Measurements from ENCODE around the gene MAP2K3.
"Not testable (repeated sequence)": the region's sequence is repeated elsewhere in the genome, so short reads cannot be mapped to it uniquely, and the experiment has no call there.

MAP2K3 gene

DNA sequence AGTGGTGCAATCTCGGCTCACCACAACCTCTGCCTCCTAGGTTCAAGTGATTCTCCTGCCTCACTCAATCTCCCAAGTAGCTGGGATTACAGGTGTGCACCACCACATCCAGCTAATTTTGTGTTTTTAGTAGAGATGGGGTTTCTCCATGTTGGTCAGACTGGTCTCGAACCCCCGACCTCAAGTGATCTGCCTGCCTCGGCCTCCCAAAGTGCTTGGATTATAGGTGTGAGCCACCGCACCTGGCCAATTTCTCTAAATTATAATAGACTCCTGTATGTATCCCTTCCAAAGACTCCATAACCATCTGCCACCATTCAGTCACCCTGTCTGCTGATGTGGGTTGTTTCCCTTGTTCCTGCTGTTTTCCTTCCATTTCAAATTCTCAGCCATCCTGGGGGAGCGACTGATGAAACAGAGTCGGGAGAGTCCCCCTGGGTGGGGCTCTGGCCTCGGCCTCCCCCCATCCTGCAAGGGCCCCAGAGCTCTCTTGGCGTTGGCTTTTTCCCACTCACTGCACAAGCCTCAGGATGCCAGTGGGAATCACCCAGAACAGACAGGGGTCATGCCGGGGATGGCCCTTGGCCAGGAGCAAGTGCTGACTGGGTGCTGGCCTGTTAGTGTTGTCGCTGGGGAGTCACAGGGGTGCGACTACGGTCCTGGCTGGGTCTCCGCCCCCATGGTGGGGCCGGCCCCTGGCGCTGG lies 25.7 kb downstream of the MAP2K3 start:
- DNase-seq (ENCODE audit: low read depth, low spot score), result not testable (repeated sequence)

DNA sequence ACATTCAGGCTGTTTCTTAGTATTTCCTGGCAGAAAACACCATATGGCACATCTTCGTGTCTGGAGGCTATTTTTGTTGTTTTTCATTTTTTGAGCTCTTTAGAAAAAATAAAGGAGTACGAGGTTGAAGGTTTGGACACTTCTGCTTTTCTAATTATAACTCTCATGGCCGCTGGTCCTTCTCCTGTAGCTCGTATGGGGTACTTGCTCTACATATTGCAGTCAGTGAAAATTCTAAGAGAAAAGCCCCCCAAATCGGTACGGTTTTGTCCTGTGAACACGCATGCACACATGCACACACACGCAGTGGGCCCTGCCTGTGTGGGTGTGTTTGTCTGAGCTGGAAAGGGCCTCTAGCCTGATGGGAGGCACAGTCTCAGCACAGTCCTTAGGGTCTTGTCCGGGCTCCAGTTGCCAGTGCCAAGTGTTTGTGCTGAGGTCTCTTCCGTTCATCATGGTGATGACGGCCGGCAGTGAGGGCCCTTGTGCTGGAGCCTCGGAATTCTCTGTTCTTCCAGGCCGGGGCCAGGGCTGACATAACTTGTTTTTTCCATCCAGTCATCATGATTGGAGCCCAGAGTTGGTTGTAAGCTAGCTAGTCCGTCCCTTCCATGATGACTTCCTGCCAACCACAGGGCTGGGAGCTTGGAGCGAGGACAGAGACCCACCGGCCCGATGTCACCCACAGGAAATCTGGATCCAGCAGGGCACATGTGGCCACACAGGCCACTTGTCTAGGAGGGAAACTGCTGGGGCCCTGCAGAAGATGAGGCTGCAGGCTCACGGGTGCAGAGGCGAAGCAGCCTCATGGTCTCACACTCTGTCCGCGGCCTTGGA lies 26.5 kb downstream of the MAP2K3 start:
- not testable (repeated sequence) for DNase-seq (ENCODE audit: low read depth, low spot score)

- DNase-seq (ENCODE audit: low read depth, low spot score), result no peak
These were observed 28.8 kb downstream of the MAP2K3 start for GRCh38 chr17:21313320-21313719.

DNA sequence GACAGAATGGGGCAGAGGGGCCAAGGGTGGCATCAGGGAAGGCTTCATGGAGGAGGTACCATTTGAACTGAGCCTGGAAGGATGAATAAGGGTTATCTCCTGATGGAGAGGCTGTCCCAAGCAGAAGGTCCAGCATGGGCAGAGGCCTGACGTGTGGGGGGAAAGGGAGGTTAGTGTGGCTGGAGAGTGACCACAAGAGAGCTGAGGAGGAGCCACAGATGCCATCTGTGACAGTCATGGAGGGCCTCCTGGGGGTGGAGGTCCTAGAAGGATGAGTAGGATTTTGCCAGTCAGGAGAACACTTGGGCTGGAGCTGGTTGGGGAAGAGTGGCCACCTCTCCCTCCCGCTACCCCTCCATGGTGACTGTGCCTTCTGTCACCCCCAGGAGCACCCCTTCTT lies 29.2 kb downstream of the MAP2K3 start:
- not testable (repeated sequence) for DNase-seq (ENCODE audit: low read depth, low spot score)

- not testable (repeated sequence) for DNase-seq (ENCODE audit: low read depth, low spot score)
These were observed 29.8 kb downstream of the MAP2K3 start for GRCh38 chr17:21314261-21314664.

- not testable (repeated sequence) for DNase-seq (ENCODE audit: low read depth, low spot score)
These were observed 30.2 kb downstream of the MAP2K3 start for GRCh38 chr17:21314701-21315111.

DNA sequence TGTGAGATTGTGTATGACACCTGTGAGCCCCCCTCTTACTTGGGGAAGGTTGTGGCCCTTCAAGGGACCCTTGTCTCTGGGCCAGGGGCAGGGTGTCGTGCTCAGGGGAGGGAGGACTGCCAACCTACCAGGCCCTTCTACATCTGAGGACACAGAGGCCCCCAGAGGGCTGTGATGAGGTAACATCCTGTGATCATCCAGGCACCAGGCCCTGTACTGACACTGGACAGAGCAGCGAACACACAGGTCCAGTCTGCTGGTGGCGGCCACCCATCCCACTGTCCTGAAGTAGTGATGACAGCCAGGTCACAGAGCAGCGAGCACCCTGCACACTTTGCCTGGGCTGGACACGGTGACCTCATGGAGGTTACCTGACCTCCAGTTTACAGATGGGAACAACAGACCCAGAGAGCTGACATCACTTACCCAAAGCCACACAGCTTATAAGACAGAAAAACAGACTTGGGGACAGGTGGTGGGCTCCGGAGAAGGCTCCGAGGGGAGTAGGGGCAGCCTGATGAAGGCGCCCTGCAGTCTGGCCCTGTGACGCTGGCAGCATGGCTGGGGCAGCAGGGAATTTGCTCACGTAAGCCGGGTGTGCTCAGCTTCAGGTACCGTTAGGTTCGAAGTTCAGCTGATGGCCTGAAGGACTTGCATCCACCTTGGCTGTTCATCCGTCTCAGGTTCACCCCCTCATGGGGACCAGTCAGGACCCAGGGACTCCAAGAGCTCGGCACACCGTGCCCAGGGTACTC lies 30.9 kb downstream of the MAP2K3 start:
- not testable (repeated sequence) for DNase-seq (ENCODE audit: low read depth, low spot score)

- DNase-seq (ENCODE audit: low read depth, low spot score), result not testable (repeated sequence)
These were observed 31.8 kb downstream of the MAP2K3 start for GRCh38 chr17:21316212-21316886.

- DNase-seq (ENCODE audit: low read depth, low spot score), result peak; percentile 72
These were observed 32.5 kb downstream of the MAP2K3 start for GRCh38 chr17:21316887-21317500.

DNA sequence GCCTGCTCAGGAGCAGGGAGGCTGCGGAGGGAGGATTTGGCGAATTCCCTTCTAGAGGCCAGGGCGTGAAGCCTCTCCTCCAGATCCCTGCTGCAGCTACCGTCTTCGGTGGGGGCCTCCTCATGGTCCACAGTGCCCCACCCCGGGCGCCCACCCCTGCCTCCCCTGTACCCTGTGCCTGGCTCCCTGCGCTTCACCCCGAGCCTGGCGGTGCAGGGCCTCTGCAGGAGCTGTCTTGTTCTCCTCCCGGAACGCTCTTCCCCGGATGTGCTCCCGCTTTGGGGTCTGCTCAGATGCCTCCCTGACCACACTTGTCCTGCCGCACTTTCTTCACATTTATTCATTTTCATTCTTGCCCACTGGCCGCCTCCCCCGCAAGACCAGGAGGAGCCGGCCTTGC lies 33.3 kb downstream of the MAP2K3 start:
- not testable (repeated sequence) for DNase-seq (ENCODE audit: low read depth, low spot score)

GRCh38 chr17:21318439-21318838 lies 33.9 kb downstream of the MAP2K3 start:
- DNase-seq (ENCODE audit: low read depth, low spot score), result peak; percentile 66

GRCh38 chr17:21318856-21319255 lies 34.3 kb downstream of the MAP2K3 start:
- DNase-seq (ENCODE audit: low read depth, low spot score), result peak; percentile 28

DNA sequence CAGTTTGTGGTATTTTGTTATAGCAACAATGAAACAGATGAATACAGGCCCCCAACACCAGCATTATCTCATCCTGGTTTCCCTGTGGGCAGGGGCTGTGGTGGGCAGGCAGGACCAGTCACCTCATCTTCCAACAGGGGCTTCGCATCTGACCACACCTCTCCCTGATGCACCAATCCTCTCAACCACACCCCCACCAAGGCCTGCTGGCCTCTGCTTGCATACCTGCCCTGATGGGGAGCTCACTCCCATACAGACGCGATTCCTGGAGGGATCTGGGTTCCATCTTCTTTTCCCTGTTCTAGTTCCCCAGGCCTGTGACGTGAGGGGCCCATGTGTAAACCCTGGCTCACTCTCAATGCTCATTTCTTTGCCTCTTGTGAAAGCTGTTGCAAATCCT lies 34.7 kb downstream of the MAP2K3 start:
- DNase-seq (ENCODE audit: low read depth, low spot score), result not testable (repeated sequence)

DNA sequence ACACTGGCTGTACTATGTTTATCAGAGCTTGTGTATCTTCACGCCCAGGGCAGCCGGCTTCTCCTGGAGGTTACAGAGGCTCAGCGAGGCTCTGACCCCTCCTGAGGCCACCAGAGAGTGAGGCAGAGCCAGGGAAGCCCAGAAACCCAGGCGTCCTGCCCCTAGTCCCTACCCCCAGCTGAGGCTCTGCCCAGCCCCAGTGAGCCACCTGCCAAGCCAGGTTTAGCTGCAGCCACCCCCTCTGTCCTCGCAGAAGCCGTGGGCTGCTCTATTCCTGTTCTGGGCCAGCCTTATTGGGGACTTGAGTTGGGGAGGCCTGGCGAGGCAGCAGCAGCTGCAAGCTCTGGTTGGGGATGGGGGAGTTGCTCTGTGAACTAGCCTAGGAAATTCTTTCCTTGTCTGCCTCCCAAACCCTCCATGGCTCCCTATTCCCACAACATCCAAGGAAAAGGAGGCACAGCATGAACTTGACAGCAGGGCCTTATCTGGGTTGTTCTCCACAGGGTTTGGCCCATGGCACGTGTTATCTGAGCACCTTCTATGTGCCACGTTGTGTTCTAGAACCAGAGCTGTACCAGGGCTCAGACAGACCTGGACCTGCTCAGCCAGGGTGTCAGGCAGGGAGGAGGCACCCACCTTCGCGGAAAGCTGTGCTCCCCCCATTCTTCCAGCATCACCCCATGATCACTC lies 35.3 kb downstream of the MAP2K3 start:
- not testable (repeated sequence) for DNase-seq (ENCODE audit: low read depth, low spot score)

DNA sequence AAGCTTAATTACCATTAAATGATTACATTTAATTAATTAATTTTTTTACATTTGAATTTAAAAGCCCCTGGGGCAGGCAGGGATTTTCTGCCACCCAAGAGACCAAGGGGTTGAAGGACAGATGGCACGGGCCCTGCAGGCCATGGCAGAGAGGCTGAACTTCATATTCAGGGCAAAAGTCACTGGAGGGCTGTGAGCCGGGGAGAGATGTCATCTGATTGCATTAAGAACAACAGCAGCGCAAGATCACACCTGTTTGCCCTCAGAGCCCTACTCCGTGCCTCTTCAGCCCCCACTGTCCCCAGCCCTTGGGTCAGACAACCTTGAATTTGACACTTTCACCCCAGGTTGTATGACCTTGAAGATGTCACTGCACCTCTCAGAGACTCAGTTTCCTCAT lies 35.9 kb downstream of the MAP2K3 start:
- not testable (repeated sequence) for DNase-seq (ENCODE audit: low read depth, low spot score)

DNA sequence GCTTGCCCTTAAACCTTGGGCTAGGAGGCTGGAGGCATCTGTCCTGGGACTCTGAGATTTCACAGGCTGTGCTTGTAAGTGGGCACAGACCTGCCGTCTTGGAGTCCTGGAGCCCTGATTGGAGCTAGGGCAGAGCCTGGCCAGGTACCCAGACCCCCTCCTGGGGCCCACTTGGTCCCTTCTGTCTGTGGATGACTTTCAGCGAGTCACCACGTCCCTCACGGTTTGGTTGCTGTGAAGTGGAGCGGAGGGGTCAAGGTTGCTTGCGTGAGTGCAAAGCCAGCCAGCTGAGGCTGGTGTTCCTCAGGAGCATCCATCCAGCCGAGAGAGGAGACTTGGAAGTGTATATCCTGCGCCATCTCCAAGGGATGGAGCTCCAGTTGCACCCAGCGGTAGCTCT lies 36.5 kb downstream of the MAP2K3 start:
- not testable (repeated sequence) for DNase-seq (ENCODE audit: low read depth, low spot score)

GRCh38 chr17:21321744-21322191 lies 37.3 kb downstream of the MAP2K3 start:
- not testable (repeated sequence) for DNase-seq (ENCODE audit: low read depth, low spot score)

GRCh38 chr17:21323257-21324111 lies 39.0 kb downstream of the MAP2K3 start:
- DNase-seq (ENCODE audit: low read depth, low spot score), result not testable (repeated sequence)

DNA sequence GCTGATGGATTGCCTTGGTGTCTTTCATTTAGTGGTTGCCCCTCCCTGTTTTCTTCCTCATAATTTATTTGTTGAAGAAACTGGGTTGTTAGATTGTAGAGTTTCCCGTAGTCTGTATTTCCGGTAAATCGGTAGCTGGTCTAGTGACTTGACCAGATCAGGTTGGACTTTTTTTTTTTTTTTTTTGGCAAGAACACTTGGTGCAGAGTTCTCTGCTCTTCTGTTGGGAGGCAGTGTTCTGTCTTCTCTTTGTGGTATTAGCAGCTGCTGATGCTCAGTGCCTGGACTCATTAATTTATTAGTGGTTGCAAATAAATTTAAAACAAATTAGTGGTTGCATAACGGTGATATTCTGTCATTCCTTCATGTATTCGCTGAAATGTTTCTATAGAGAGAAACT lies 40.2 kb downstream of the MAP2K3 start:
- not testable (repeated sequence) for DNase-seq (ENCODE audit: low read depth, low spot score)
